ENCODE results near the gene CKS2.

GRCh38 chr9:89351584-89352300 is 40.7 kb downstream of the CKS2 start:
- no peak for TF ChIP-seq POLR2AphosphoS5 (IDR thresholded peaks at IDR 0.05; ENCODE audit: insufficient read depth in 1 of 2, low read depth in 1 of 2)
- TF ChIP-seq POLR2A (IDR thresholded peaks at IDR 0.05): no peak
- TF ChIP-seq CTCF (IDR thresholded peaks at IDR 0.05): no peak

Data from vagina (tissue), 2 donors.